ENCODE measurements around the gene EGFLAM. TPM values are rescaled to one million over a fixed set of nuclear protein-coding genes. Genes with fewer than 3 reads are reported as not detected.

The EGFLAM gene
- total RNA-seq, 1 donor from 2014 or later, result not detected

DNA sequence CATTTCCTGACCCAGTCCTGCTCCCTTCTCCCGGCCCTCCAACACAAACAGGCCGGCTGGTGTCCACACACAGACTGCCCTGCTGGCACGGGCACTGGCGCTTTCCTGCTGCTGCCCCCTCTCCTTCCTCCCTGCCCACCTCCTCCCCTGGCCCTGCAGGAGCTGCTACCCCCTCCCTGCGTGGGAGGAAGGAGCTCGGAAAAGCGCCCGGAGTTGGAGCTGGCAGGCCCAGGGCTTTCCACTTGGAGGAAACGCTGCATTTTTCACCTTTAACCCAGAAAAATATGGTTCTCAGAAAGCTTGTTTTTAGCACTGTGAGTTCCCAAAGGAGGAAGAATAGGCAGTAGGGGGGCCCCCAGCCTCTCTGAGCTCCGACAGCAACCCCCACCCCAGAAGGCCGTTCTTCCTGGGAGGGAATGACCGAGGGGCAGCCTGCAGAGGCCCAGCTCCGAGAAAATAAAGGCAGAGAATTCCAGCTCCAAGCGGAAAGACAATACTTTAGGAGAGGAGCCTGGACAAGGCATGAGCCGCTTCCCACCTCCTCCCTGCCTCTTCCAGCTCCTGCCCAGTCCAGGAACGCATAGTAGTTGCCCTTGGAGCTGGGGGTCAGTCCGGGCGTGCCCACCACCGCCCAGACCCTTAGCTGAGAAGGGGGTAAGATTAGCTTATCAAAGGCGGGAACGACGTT, 209.1 kb downstream of the EGFLAM start:
- DNase-seq (ENCODE audit: extremely low spot score, unreplicated experiment), result peak; percentile 91
- Mint-ChIP-seq H3K9me3 (ENCODE audit: unreplicated experiment) (no peaks in the 10 kb centered on the region), H3K27ac (ENCODE audit: unreplicated experiment) (peak overlapping the region; percentile 93), H3K27me3 (ENCODE audit: unreplicated experiment) (no peaks in the 10 kb centered on the region), H3K4me1 (ENCODE audit: unreplicated experiment) (peaks cover 39% of the 10 kb centered on the region), H3K36me3 (ENCODE audit: unreplicated experiment) (no peaks in the 10 kb centered on the region), H3K4me3 (ENCODE audit: unreplicated experiment) (peak overlapping the region; percentile 10)
- TF ChIP-seq, protein P1, sequence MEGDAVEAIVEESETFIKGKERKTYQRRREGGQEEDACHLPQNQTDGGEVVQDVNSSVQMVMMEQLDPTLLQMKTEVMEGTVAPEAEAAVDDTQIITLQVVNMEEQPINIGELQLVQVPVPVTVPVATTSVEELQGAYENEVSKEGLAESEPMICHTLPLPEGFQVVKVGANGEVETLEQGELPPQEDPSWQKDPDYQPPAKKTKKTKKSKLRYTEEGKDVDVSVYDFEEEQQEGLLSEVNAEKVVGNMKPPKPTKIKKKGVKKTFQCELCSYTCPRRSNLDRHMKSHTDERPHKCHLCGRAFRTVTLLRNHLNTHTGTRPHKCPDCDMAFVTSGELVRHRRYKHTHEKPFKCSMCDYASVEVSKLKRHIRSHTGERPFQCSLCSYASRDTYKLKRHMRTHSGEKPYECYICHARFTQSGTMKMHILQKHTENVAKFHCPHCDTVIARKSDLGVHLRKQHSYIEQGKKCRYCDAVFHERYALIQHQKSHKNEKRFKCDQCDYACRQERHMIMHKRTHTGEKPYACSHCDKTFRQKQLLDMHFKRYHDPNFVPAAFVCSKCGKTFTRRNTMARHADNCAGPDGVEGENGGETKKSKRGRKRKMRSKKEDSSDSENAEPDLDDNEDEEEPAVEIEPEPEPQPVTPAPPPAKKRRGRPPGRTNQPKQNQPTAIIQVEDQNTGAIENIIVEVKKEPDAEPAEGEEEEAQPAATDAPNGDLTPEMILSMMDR (IDR thresholded peaks at IDR 0.05), result no peak

- H3K27me3 Mint-ChIP-seq (ENCODE audit: unreplicated experiment), result no peaks in the 10 kb centered on the region
- no peaks in the 10 kb centered on the region for H3K9me3 Mint-ChIP-seq (ENCODE audit: unreplicated experiment)
- H3K4me1 Mint-ChIP-seq (ENCODE audit: unreplicated experiment), result peaks cover 39% of the 10 kb centered on the region
- no peak for DNase-seq (ENCODE audit: extremely low spot score, unreplicated experiment)
- H3K4me3 Mint-ChIP-seq (ENCODE audit: unreplicated experiment), result no peak overlapping the region
- H3K36me3 Mint-ChIP-seq (ENCODE audit: unreplicated experiment), result no peaks in the 10 kb centered on the region
- TF ChIP-seq, protein P1 (IDR thresholded peaks at IDR 0.05), result no peak
- H3K27ac Mint-ChIP-seq (ENCODE audit: unreplicated experiment), result peak overlapping the region; percentile 93
These were observed 209.9 kb downstream of the EGFLAM start for GRCh38 chr5:38468202-38468673.

DNA sequence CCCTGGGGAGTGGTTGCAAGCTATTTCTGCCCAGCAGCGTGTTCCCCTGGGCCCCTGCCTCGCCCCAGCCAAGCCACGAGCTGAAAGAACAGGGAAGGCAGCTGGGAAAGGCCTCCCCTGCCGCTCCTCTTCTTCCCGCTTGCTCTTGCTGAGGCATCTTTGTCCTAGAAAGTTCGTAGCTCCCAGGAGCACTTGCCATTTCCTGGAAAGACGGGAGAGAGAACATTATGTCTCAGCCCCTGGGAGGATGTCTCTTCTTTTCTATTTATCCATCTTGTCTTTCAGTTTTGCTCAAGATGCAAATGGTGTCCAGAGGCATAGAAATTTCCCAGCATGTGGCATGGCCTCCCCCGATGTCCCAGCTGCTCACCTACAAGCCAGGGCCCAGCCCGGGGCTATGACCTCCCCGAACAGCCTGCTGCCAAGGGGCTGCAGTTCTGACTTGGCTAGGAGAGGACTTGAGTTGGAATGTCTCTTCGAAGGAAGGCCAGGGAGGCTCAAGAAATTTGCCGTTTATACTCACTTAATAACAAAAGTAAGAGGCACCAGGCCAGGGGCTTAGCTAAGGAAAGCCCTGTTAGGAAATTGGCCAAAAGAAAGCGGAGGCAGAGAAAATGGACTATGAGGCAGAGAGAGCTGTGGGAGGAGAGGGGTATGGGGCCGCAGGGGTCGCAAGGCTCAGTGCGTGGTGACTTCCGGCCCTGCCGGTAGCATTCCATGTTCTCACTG, 210.8 kb downstream of the EGFLAM start:
- no peaks in the 10 kb centered on the region for H3K27me3 Mint-ChIP-seq (ENCODE audit: unreplicated experiment)
- peak overlapping the region; percentile 48 for H3K27ac Mint-ChIP-seq (ENCODE audit: unreplicated experiment)
- H3K9me3 Mint-ChIP-seq (ENCODE audit: unreplicated experiment), result no peaks in the 10 kb centered on the region
- H3K36me3 Mint-ChIP-seq (ENCODE audit: unreplicated experiment), result no peaks in the 10 kb centered on the region
- DNase-seq (ENCODE audit: extremely low spot score, unreplicated experiment), result no peak
- peaks cover 39% of the 10 kb centered on the region for H3K4me1 Mint-ChIP-seq (ENCODE audit: unreplicated experiment)
- no peak overlapping the region for H3K4me3 Mint-ChIP-seq (ENCODE audit: unreplicated experiment)
- TF ChIP-seq, protein P1 (IDR thresholded peaks at IDR 0.05), result no peak

GRCh38 chr5:38469707-38470267, 211.4 kb downstream of the EGFLAM start:
- no peak for DNase-seq (ENCODE audit: extremely low spot score, unreplicated experiment)
- Mint-ChIP-seq H3K4me1 (ENCODE audit: unreplicated experiment) (peaks cover 39% of the 10 kb centered on the region), H3K9me3 (ENCODE audit: unreplicated experiment) (no peaks in the 10 kb centered on the region), H3K4me3 (ENCODE audit: unreplicated experiment) (no peak overlapping the region), H3K36me3 (ENCODE audit: unreplicated experiment) (no peaks in the 10 kb centered on the region), H3K27ac (ENCODE audit: unreplicated experiment) (peak overlapping the region; percentile 48), H3K27me3 (ENCODE audit: unreplicated experiment) (no peaks in the 10 kb centered on the region)
- TF ChIP-seq, protein P1 (IDR thresholded peaks at IDR 0.05), result no peak

- H3K36me3 Mint-ChIP-seq (ENCODE audit: unreplicated experiment), result no peaks in the 10 kb centered on the region
- no peak overlapping the region for H3K27ac Mint-ChIP-seq (ENCODE audit: unreplicated experiment)
- no peak for DNase-seq (ENCODE audit: extremely low spot score, unreplicated experiment)
- TF ChIP-seq, protein P1 (IDR thresholded peaks at IDR 0.05), result no peak
- H3K4me1 Mint-ChIP-seq (ENCODE audit: unreplicated experiment), result peaks cover 34% of the 10 kb centered on the region
- no peaks in the 10 kb centered on the region for H3K27me3 Mint-ChIP-seq (ENCODE audit: unreplicated experiment)
- no peak overlapping the region for H3K4me3 Mint-ChIP-seq (ENCODE audit: unreplicated experiment)
- H3K9me3 Mint-ChIP-seq (ENCODE audit: unreplicated experiment), result no peaks in the 10 kb centered on the region
These were observed 213.3 kb downstream of the EGFLAM start for GRCh38 chr5:38471709-38472108.

Data from osteocyte (in vitro differentiated cells).